ENCODE measurements around the gene GDF15.

DNA sequence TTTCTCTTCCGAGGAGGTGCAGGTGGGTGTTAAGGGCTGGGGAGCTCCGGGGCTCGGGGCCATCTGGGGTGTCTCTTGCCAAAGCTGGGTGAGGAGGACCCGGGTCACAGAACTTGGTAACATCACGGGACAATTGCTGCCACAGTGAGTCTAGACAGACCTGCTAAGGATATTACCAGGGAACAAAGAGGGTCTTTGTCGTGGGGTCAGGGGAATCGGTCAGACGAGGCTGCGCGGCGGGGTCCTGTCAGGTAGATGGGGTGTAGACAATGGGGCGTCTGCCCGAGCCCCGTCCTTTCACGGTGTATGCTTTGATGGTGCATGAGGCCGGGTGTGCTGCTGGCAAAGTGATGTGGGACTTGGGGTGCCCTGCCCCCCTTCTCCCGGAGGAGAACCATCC lies 37.8 kb upstream of the GDF15 start:
- TF ChIP-seq SUZ12 (IDR thresholded peaks at IDR 0.05) (no peak), BHLHE40 (IDR thresholded peaks at IDR 0.05; ENCODE audit: borderline replicate concordance) (no peak), FOXA1 (IDR thresholded peaks at IDR 0.05) (no peak), FOXM1 (IDR thresholded peaks at IDR 0.05; ENCODE audit: borderline replicate concordance) (no peak), SP1 (IDR thresholded peaks at IDR 0.05) (no peak), CTBP1 (IDR thresholded peaks at IDR 0.05; ENCODE audit: borderline replicate concordance) (no peak), NFRKB (IDR thresholded peaks at IDR 0.05) (no peak), TARDBP (IDR thresholded peaks at IDR 0.05) (no peak), L3MBTL2 (conservative IDR thresholded peaks at IDR 0.05) (no peak), LEF1 (IDR thresholded peaks at IDR 0.05; ENCODE audit: borderline replicate concordance) (no peak), ELF4 (IDR thresholded peaks at IDR 0.05) (no peak)
- TF ChIP-seq, protein P1, sequence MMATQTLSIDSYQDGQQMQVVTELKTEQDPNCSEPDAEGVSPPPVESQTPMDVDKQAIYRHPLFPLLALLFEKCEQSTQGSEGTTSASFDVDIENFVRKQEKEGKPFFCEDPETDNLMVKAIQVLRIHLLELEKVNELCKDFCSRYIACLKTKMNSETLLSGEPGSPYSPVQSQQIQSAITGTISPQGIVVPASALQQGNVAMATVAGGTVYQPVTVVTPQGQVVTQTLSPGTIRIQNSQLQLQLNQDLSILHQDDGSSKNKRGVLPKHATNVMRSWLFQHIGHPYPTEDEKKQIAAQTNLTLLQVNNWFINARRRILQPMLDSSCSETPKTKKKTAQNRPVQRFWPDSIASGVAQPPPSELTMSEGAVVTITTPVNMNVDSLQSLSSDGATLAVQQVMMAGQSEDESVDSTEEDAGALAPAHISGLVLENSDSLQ (IDR thresholded peaks at IDR 0.05): no peak
